Lung (tissue), 12 donors: ENCODE results near the gene ZNF784. TPM values are rescaled to one million over a fixed set of nuclear protein-coding genes. Genes with fewer than 3 reads are reported as not detected.
A peak's percentile ranks its signal among the peaks of the same experiment; 100 is the strongest.

Experiments used
- ATAC-seq: fragments of 200-7000 bp; cut with Tn5 transposase; one replicate; pipeline ENCODE4 v1.9.1; 2020; ENCODE audit warnings: moderate number of reproducible peaks; ENCODE audit not compliant: insufficient read depth, low FRiP score
- DNase-seq, 3 donors: peaks; one replicate each; pipeline ENCODE4 v3.0.0-alpha.2; 2013 to 2017
- H3K27ac ChIP-seq, 2 donors: one replicate each; pipeline ENCODE4 v1.5.1; 2013; ENCODE audit warnings: mild to moderate bottlenecking in 2 of 2, moderate library complexity in 2 of 2, control low read depth in 1 of 2, inconsistent platforms in 1 of 2, low read depth in 1 of 2, low read length in 1 of 2
- H3K27me3 ChIP-seq, 3 donors: one replicate each; pipeline ENCODE4 v1.5.1; 2013; ENCODE audit warnings: low read length in 2 of 3; ENCODE audit not compliant: control insufficient read depth in 3 of 3, insufficient read depth in 3 of 3
- H3K36me3 ChIP-seq, 4 donors: one replicate each; pipeline ENCODE4 v1.5.1; 2013; ENCODE audit warnings: low read length in 4 of 4, mild to moderate bottlenecking in 1 of 4, moderate library complexity in 1 of 4; ENCODE audit not compliant: control insufficient read depth in 4 of 4, insufficient read depth in 4 of 4
- H3K4me1 ChIP-seq, 5 donors: one replicate each; pipeline ENCODE4 v1.5.1; 2013; ENCODE audit warnings: low read length in 5 of 5, mild to moderate bottlenecking in 2 of 5, moderate library complexity in 1 of 5; ENCODE audit not compliant: control insufficient read depth in 5 of 5, insufficient read depth in 5 of 5
- H3K4me3 ChIP-seq: one replicate; pipeline ENCODE4 v1.5.1; 2013; ENCODE audit warnings: mild to moderate bottlenecking, control low read depth, moderate library complexity
- H3K9ac ChIP-seq, 2 donors: one replicate each; pipeline ENCODE4 v1.5.1; 2013; ENCODE audit warnings: low read length in 2 of 2, control low read depth in 1 of 2; ENCODE audit not compliant: insufficient read depth in 1 of 2
- H3K9me3 ChIP-seq, 4 donors: one replicate each; pipeline ENCODE4 v1.5.1; 2013; ENCODE audit warnings: low read length in 3 of 4, mild to moderate bottlenecking in 1 of 4, moderate library complexity in 1 of 4; ENCODE audit not compliant: control insufficient read depth in 4 of 4, insufficient read depth in 3 of 4
- CTCF ChIP-seq: IDR thresholded peaks from 2 replicates; pipeline ENCODE4 v1.5.1; 2012; ENCODE audit warnings: mild to moderate bottlenecking; ENCODE audit errors: control extremely low read depth, extremely low read depth
- WGBS, 2 donors: extraction: QIAGEN DNeasy Blood & Tissue Kit; methylation state at CpG; one replicate each; pipeline ENCODE4 v1.1.7; 2013; 5-methylcytosine and 5-hydroxymethylcytosine counted together
- polyA plus RNA-seq, 2 donors: library from polyadenylated mRNA; stranded (reverse); fragments of 200-250 nt; gene quantifications; one replicate each; pipeline ENCODE4 v1.2.1, GENCODE V29; 2013
- total RNA-seq, 2 donors: library from RNA; depleted of rRNA in 1 of 2; stranded (reverse); fragments of >200 nt in 1 of 2; gene quantifications; one replicate each; pipeline ENCODE4 v1.2.1, GENCODE V29; 2014 to 2021
- donor health status: control.
- donor health status: control.
- donor health status: Bipolar disorder and iron deficiency.
- donor health status: healthy.
- donor health status: DM: yes; HTN: yes; CAD: no.

The ZNF784 gene
- total and polyA plus RNA-seq, 4 donors = 6.3 to 9.4 (median 6.9) TPM

DNA sequence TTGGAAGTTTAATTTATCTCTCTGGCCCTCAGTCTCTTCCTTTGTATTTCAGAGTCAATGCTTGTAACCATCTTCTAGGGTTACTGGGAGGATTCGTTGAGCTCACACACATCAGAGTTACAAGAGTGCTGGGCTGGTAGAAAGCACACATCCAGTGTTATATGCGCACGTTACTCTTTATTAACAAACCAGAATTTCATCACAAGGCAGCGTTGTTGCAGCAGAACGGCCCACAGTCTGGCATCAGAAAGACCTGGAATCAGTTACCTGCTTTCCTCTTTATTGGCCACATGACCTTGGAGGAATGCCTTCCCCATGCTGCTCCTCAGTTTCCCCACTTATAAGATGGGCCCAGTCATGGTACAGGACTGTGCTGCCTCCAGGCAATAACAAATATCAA is 15.0 kb downstream of the ZNF784 start:
- H3K27ac ChIP-seq = no peak overlapping the region
- 54 to 82% methylated on average over 5 of the region's 5 CpGs for WGBS, 2 donors
- no peak for ATAC-seq
- H3K9ac ChIP-seq = no peak overlapping the region
- no peak for TF ChIP-seq CTCF
- H3K27me3 ChIP-seq = no peaks in the 10 kb centered on the region
- no peak for DNase-seq
- no peaks in the 10 kb centered on the region for H3K9me3 ChIP-seq
- peaks cover 0 to 17% (median 6%) of the 10 kb centered on the region in 5 donors for H3K4me1 ChIP-seq
- H3K4me3 ChIP-seq = no peak overlapping the region
- peaks cover under 1 to 23% (median 13%) of the 10 kb centered on the region in 4 donors for H3K36me3 ChIP-seq

GRCh38 chr19:55606817-55607216 is 17.5 kb downstream of the ZNF784 start:
- DNase-seq (no peak), ATAC-seq (no peak)
- TF ChIP-seq CTCF = no peak
- 61 to 69% methylated on average over 9 of the region's 9 CpGs for WGBS, 2 donors
- H3K9ac ChIP-seq = no peak overlapping the region
- H3K36me3 ChIP-seq = peaks cover 0 to 19% (median 13%) of the 10 kb centered on the region in 4 donors
- peak overlapping the region in 1 of 2 donors; percentile 7 for H3K27ac ChIP-seq
- no peaks in the 10 kb centered on the region for H3K9me3 ChIP-seq
- H3K27me3 ChIP-seq = no peaks in the 10 kb centered on the region
- H3K4me1 ChIP-seq = peaks cover 0 to 17% (median 6%) of the 10 kb centered on the region in 5 donors
- no peak overlapping the region for H3K4me3 ChIP-seq

- WGBS, 2 donors = 22% methylated on average over 12 of the region's 12 CpGs
Measured at GRCh38 chr19:55606471-55606787, 17.9 kb downstream of the ZNF784 start.

More at GRCh38 chr19:55606471-55606787, 17.9 kb downstream of the ZNF784 start:
- TF ChIP-seq CTCF = no peak
- DNase-seq (no peak), ATAC-seq (no peak)
- Histone ChIP-seq H3K9me3 (no peaks in the 10 kb centered on the region), H3K27me3 (no peaks in the 10 kb centered on the region), H3K36me3 (peaks cover 0 to 19% (median 13%) of the 10 kb centered on the region in 4 donors), H3K9ac (peak overlapping the region in 1 of 2 donors; percentile 78), H3K4me3 (no peak overlapping the region), H3K4me1 (peaks cover 0 to 17% (median 6%) of the 10 kb centered on the region in 5 donors), H3K27ac (peak overlapping the region; percentile 95 to 97)
